ENCODE data around the gene NOSTRIN.
A peak's percentile ranks its signal among the peaks of the same experiment; 100 is the strongest.
"Not testable (repeated sequence)": the region's sequence is repeated elsewhere in the genome, so short reads cannot be mapped to it uniquely, and the experiment has no call there.

The NOSTRIN gene

GRCh38 chr2:168801961-168802858 is at the start of gene NOSTRIN:
TSS of gene NOSTRIN (plus strand) at chr2:168802637. CDS start at chr2:168802647, 10 bp downstream.
- DNase-seq = no peak

- DNase-seq = no peak
Observed at GRCh38 chr2:168753765-168754329, 48.6 kb upstream of the NOSTRIN start.

- no peak for DNase-seq
Observed at GRCh38 chr2:168757223-168757622, 45.2 kb upstream of the NOSTRIN start.

- DNase-seq = peak; percentile 67
Observed at GRCh38 chr2:168758970-168759820, 43.2 kb upstream of the NOSTRIN start.

GRCh38 chr2:168765401-168765800 is 37.0 kb upstream of the NOSTRIN start:
- DNase-seq = no peak

DNA sequence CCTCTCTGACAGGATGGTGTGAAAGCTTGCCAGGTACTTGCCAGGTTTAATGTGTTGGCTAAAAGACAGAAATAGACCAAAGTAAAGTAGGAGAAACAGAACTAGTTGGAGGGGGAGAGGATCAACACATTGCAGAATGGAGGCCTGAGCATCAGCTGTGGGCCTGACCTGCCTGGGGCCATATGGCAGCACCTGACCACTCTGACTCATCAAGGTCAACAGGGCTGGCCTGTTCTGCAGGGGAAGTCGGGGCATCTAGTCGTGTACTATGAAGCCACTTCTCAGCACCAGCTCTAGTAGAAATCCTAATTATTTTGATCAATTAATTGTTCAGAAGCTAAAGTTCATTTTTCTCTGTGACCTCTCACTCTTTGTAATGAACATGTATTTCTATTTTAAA is 35.8 kb upstream of the NOSTRIN start:
- DNase-seq = no peak

GRCh38 chr2:168767258-168767657 is 35.2 kb upstream of the NOSTRIN start:
- DNase-seq = no peak

DNA sequence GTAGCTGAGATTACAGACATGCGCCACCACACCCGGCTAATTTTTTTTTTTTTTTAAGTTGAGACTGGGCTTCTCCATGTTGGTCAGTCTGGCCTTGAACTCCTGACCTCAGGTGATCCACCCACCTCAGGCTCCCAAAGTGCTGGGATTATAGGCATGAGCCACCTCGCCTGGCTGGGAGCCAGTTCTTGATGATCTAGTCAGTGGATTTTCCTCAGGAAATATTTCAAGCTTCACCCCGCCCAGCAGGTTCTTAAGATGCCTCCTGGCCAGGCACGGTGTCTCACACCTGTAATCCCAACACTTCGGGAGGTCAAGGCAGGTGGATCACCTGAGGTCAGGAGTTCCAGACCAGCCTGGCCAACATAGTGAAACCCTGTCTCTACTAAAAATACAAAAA is 34.1 kb upstream of the NOSTRIN start:
- DNase-seq = not testable (repeated sequence)

DNA sequence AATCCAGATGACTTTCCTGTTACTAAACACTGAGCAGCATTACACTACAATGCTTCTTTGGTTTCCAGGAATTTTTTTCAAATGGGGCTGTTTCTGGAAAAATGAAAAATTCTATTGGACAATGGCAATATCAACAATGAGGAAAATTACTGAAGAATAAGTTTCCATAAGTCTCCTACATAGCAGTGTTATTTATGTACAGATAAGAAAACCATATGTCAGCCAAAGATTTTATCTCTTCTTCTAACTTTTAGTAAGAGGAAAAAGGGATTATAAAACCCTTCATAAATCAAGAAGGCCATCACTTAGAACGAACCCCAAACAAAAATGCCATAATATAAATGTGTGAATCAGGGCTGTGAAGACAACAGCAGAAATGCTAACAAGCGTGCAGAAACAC is 31.6 kb upstream of the NOSTRIN start:
- DNase-seq = no peak

GRCh38 chr2:168772704-168773103 is 29.7 kb upstream of the NOSTRIN start:
- no peak for DNase-seq

DNA sequence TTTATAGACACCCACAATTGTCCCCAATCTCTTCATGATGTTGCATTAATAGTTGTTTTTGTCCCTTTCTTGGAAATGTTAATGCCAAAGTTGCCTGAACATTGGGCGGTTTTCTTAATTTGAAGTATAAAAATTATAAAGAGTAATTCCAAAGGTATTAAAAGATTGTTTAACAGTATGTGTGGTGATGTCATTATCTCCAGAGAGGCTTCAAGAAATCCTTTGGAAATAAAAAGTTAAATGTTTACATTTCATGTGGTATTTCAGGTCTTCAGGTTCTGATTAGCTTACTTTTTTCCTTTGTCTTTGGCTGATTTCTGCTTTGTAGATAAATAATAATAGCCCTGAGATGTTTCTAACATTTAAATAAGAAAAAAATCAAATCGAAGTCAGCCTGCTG is 29.3 kb upstream of the NOSTRIN start:
- DNase-seq = no peak

DNA sequence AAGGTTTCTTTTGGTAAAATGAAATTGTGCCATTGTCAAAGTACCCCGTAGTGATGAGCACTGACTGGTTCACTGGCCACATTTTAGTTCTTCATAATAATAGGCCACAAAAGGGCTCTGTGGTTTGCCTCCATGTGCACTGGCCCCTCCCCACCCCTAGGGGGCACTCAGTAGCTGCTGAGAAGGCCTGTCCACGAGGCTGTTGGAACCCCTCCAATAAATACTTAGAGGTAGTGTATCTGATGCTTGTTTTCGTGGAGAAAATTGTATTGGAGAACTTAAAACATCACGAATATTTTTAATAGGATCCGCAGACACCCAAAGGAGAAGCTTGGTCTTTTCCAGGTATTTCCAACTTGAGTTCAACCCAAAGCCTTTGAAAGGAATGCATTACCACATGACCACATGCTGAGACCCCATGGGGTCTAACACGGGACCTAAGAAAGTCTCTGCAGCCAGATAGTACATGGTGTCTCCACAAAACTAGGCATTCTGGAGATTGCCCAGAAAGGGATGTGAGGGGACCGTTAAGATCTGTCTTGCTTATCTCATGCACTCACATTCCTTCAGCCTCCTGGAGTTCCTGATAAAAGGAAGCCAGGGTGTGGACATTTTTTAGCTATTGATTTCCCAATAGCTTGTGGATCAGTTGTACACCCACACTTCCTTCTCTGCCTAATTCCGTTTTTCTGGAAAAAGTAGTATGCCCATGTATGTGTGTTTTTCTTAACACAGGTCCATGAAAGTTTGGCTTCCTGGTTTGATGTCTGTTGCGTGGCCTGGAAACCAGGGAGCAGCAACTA is 28.5 kb upstream of the NOSTRIN start:
- peak; percentile 52 for DNase-seq

- DNase-seq = no peak
Observed at GRCh38 chr2:168775837-168776236, 26.6 kb upstream of the NOSTRIN start.

DNA sequence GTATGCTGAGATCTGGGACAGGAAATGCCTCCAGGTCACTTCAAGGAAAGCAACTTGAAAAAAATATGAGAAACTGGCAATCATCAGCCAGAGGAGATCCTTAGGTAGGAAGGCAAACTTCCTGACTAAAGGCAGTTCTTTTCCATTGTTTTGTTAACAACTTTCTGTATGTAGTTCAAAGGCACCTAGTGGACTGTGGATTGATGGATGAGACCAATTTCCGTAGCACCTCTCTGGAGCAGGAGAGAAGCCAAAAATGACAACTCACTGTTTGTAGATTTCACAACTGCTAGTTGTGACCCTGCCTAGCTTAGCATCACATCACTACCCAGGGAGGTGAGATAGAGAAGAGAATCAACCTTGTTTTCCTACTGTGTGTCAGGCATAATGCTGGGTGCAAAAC is 21.8 kb upstream of the NOSTRIN start:
- DNase-seq = no peak

DNA sequence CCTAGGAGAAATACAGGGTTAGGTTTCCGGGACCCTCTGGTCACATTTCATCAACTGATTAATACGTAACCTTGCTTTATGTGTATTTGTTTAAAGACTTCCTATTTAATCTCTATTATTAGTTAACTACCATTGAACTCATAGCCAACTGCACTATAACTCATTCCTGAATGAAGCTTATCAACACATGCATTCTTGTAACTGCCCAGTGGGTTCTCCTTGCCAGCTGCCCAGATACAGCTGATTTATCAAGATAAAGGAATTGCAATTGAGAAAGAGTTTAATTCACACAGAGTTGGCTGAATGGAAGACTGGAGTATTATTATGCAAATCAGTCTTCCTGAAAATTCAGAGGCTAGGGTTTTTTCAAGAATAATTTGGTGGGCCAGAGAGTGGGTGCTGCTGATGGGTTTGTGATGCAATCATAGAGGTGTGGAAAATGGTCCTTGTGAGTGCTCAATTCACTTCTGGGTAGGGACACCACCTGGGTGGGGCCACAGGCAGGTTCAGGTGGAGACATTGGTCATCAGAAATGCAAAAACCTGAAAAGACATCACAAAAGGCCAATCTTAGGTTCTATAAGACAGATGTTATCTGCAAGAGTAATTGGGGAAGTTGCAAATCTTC is 21.1 kb upstream of the NOSTRIN start:
- no peak for DNase-seq

DNA sequence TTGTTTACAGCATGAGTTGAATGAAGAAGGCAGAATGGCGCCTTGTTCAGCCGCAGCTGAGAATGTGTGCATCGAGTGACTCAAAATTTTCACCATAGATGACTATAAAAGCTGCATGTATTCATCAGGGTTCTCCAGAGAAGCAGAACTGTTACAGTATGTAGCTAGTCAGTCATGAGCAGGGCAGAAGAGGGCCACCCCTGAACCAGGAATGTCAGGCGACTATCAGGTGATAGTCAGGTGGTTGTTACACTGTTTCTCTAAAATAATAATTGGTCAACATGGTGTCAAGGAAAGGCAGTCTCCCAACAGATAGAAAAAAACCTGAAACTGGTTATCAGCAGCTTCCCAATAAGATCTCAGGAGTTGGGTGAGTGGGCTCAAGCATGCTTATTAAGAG is 20.2 kb upstream of the NOSTRIN start:
- no peak for DNase-seq

GRCh38 chr2:168784993-168785392 is 17.4 kb upstream of the NOSTRIN start:
- DNase-seq = no peak

DNA sequence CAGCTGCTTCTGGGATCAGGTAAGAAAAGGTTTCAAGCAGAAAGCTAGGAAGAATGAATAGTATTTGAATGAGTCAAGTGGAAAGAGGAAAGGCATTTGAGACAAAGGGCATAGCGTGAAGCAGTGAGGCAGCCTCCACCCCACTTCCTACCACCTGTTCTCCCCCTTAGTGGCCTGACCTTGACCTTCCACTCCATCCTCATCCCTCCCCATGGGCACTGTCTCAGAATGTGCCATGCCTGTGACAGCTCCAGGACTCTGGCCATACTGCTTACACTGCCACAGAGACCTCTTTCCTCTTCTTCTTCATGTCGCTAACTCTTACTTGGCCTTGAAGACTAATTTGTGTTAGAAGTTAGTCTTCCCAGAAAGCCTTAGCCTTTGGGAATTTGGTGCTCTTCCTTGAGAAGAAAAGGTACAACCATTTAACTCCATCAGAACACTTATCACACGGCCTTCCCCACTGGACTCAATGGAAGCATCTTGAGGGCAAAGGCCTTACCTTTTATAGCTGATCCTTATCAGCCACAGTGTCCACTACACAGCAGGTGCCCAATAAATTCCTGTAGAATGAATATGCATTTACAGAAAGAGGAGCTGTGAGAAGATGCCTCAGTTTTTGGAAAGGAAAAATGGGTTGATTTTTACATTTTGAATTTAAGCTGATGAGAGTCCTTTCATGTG is 15.2 kb upstream of the NOSTRIN start:
- no peak for DNase-seq

GRCh38 chr2:168787782-168788376 is 14.6 kb upstream of the NOSTRIN start:
- DNase-seq = no peak

- DNase-seq = no peak
Observed at GRCh38 chr2:168789776-168790175, 12.7 kb upstream of the NOSTRIN start.

GRCh38 chr2:168790226-168790902 is 12.1 kb upstream of the NOSTRIN start:
- DNase-seq = no peak
